HG03103 (cell line): ENCODE data around the gene ITGB3.

Experiments used
- ATAC-seq: cut with Tn5 transposase; IDR thresholded peaks from one replicate; pipeline ENCODE4 v1.9.1; 2021; ENCODE audit warnings: low read depth; ENCODE audit not compliant: unreplicated experiment

Gene ITGB3

DNA sequence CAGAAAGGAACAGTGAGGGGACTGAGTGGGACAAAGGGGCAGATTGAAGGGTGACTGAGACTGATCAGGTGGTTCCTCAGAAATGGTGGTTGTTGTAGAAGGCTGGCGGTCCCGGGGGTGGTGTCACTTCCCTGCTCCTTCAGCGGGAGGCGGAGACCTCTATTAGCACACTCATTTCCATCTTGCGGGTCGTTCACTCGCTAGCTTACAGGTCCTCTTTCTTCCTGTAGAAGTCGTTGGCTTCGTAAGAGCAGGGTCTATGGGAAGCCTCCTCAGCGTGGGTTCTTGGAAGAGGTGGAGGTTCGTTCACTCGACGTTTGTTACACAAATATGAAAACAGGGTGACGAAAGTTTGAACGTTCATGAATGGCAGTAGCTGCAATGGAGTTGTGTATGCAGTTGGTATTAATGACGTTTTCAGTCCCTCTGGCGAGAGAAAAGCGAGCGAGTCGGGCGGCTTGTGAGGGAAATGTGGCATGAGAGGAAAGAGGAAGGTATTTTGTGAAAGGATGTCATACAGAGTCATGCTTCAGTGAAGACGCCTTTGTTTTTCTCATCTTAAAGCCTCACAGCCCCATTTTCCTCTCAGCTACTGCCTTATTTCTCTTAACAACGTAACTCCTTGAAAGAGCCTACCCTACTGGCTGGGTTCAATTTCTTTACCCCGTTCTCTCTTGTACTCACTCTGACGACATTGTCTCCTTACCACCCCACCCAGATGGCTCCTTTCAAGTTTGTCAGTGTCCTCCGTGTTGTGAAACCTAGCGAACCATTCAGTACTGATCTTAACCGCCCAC lies 70.8 kb downstream of the ITGB3 start:
- no peak for ATAC-seq

DNA sequence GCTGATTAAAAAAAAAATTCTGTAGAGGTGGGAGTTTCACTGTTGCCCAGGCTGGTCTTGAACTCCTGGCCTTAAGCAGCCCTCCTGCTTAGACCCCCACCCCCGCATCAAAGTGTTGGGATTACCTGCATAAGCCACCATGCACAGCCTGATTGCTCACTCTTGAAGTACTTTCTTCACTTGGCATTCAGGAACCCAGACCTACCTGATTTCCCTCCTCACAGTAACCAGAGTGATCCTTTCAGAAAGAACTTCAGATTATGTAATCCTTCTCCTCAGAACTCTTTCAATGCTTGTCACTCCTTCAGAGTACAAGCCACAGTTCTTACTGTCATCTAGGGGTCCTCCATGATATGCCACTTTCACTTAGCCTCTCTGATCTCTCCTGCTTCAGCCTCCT lies 71.5 kb downstream of the ITGB3 start:
- ATAC-seq = no peak

DNA sequence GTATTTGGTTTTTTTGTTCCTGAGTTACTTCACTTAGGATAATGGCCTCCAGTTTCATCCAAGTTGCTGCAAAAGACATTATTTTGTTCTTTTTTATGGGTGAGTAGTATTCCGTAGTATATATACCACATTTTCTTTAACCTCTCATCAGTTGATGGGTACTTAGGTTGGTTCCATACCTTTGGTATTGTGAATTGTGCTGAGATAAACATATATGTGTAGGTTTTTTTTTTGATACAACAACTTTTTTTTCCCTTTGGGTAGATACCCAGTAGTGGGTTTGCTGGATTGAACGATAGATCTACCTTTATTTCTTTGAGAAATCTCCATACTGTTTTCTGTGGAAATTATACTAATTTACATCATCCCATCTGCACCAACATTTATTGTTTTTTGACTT lies 76.9 kb downstream of the ITGB3 start:
- ATAC-seq = no peak

DNA sequence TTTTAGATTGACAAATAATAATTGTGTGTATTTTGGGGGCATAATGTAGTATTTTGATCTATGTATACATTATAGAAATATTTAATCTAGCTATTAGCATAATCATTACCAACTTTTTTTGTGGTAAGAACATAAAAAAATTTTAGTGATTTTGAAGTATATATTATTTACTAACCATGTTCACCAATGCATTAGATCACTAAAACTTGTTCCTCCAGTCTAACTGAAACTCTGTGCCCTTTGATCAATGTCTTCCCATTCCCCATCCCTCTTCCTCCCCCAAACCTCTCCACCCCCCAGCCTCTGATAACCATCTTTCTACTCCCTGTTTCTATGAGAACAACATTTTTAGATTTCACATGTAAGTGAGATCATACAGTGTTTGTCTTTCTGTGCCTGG lies 78.7 kb downstream of the ITGB3 start:
- no peak for ATAC-seq

DNA sequence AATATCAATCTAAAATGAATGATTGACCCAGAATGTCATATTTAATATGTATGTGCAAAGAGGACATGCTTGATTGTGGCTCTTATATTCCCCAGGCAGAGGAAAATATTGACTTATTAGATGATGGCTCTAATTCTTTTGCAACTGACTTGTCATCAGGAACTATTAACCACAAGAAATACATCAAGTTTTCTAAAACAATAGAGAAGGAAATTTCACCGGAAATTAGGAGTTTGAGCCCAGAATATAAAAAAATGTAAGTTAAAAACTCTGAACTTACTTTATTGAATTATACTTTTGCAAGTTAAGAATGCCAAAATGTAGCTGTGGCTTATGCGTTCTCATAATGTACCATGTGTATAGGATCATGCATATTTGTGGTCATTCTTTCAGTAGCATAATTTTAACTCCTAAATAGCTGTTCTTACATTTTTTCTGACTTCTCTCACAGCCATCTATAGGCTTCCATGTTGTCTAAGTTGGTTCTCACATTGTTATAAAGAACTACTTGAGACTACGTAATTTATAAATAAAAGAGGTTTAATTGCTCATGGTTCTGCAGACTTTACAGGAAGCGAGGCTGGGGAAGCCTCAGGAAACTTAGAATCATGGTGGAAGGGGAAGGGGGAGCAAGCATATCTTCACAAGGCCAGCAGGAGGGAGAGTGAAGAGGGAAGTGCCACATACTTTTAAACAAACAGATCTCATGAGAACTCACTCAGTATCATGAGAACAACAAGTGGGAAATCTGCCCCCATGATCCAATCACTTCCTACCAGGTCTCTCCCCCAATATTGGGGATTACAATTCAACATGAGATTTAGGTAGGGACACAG lies 81.7 kb downstream of the ITGB3 start:
- no peak for ATAC-seq

DNA sequence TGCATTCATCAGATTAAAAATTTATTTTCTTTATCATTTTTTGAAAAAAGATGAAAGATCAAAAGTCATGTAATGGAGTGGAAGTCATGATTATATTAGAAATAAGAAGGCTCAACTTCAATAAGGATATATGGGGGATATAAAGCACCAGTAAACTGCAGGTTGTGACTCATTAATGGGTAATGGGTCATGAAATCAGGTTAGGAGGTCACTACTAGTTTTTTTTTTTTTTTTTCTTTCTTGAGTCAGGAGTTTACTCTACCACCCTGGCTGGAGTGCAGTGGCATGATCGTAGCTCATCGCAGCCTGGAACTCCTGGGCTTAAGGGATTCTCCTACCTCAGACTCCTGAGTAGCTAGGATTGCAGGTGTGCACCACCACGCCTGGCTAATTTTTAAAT lies 84.4 kb downstream of the ITGB3 start:
- ATAC-seq = no peak

DNA sequence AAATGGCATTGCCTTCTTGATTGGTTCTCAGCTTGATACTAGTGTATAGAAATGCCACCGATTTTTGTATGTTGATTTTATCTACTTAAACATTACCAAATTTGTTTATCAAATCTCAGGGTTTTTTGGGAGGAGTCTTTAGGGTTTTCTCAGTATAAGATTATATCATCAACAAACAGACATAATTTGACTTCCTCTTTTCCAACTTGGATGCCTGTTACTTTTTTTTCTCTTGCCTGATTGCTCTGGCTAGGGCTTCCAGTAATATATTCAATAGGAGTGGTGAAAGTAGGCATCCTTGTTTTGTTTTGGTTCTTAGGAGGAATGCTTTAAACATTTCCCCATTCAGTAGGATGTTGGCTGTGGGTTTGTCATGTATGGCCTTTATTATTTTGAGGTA lies 99.2 kb downstream of the ITGB3 start:
- no peak for ATAC-seq

DNA sequence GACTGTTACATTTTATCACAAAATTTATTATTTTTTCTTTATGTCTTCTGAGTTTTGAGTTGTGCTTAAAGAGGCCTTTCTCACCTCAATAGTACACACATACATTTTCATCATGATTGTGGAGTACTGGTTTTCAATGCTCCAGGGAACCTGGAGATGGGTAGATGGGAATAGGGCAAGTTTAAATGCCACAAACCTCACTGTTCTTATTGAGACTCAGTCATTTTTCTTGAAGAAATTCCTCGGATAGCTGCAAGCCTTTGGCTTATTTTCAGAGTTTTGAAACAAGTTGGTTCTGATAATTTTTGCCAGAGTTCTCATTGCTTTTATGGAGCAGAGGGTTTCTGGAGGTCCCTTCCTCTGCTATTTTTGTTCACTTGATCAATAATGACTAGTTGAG lies 105.0 kb downstream of the ITGB3 start:
- ATAC-seq = no peak
